Jurkat, Clone E6-1 (cell line): ENCODE data around the gene MICA.
"Not testable (repeated sequence)": the region's sequence is repeated elsewhere in the genome, so short reads cannot be mapped to it uniquely, and the experiment has no call there.

Experiments used
- DNase-seq: peaks from one replicate; pipeline ENCODE4 v3.0.0-alpha.2; 2011; ENCODE audit warnings: low read depth, low spot score
- H3K4me3 ChIP-seq: 2 replicates; pipeline ENCODE4 v1.5.1; 2011; ENCODE audit warnings: mild to moderate bottlenecking, low read length, control low read depth, moderate library complexity

The MICA gene

DNA sequence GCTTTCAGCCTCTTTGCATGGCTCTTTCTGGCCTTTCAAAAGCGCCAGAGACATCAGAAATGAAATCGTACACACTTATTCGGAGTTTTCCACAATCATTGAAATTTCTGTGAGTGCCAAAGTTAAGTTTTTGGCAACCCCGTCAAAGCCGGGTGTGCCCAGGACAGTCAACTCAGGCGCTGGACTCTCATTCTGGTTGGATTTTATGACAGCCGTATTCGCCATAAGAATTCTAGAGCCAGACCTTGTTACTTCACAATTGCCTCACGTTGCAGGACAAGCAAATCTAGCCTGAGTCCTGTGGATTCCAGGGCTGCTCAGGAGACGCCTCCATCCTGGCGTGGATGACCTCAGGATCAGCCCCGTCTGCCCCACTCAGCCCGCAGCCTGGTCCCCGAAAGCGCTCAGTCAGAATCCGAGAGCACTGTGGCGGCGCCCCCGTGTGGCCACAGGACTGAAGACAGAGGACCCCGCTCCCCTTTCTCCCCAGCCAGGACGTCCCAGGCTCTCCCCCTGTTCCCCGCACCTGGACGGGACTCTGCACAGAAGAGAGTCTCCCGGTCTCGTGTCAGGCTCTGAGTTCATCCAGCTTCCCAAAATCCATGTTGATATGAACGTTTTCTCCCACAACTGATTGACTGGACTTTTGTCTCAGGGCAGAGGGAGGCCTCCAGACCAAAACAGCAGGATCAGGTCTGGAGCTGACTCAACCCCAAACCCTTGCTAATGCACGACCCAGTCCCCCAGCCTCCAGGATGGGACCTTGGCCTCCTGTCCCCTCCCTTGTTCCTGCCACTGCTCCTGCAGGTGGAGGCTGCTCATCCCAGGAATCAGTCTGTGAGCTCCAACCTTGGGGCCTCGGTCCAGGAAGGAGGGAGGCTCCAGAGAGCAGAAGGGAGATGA is 38.2 kb downstream of the MICA start:
- no peak overlapping the region for H3K4me3 ChIP-seq
- DNase-seq, result peak; percentile 21

DNA sequence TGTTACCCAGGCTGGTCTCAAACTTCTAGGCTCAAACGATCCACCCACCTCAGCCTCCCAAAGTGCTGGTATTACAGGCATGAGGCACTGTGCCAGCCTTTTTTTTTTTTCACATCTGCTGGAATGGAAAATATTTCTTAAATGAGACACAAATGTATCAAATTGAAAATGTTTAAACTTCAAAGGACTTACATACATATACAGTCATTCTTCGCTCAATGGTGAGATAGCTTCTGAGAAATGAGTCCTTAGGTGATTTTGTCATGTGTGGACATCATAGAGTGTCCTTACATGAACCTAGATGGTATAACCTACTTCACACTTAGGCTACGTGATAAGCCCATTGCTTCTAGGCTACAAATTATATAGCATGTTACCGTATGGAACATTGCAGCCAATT is 43.1 kb downstream of the MICA start:
- DNase-seq, result no peak
- no peak overlapping the region for H3K4me3 ChIP-seq

DNA sequence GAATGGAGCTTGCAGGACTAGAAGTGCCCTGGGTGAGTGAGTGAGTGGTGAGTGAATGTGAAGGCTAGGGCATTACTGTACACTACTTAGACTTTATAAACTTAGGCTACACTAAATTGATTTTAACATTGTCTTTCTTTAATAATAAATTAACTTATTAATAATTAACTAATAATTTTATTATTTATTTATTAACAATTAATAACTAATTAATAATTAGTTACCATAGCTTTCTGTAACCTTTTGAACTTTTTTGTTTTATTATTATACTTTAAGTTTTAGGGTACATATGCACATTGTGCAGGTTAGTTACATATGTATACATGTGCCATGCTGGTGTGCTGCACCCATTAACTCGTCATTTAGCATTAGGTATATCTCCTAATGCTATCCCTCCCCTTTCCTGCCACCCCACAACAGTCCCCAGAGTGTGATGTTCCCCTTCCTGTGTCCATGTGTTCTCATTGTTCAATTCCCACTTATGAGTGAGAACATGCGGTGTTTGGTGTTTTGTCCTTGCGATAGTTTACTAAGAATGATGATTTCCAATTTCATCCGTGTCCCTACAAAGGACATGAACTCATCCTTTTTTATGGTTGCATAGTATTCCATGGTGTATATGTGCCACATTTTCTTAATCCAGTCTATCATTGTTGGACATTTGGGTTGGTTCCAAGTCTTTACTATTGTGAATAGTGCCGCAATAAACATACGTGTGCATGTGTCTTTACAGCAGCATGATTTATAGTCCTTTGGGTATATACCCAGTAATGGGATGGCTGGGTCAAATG is 43.8 kb downstream of the MICA start:
- H3K4me3 ChIP-seq, DNase-seq: not testable (repeated sequence)

DNA sequence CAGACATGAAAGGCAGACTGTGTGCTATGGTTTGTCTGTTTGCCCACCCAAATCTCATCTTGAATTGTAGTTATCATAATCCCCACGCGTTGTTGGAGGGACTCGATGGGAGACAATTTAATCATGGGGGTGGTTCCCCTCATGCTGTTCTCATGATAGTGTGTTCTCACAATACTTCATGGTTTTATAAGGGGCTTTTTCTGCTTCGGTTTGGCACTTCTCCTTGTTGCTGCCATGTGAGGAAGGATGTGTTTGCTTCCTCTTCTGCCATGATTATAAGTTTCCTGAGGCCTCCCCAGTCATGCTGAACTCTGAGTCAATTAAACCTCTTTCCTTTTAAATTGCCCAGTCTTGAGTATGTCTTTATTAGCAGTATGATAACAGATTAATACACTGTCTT is 47.4 kb downstream of the MICA start:
- no peak for DNase-seq
- no peak overlapping the region for H3K4me3 ChIP-seq

DNA sequence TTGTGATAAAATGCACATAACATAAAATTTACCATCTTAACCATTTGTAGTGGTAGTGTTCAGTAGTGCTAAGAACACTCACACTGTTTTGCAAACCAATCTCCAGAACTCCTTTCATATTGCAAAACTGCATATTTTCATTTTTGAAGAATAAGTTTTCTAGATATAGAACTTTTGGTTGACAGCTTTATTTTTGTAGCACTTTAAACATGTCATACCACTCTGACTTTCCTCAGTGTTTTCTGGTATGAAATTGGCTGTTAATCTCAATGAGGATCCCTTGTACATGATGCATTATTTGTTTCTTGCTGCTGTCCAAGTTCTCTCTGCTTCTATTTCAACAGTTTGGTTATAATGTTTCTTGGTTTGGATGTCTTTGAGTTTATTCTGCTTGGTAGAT is 49.5 kb downstream of the MICA start:
- no peak overlapping the region for H3K4me3 ChIP-seq
- DNase-seq, result no peak

DNA sequence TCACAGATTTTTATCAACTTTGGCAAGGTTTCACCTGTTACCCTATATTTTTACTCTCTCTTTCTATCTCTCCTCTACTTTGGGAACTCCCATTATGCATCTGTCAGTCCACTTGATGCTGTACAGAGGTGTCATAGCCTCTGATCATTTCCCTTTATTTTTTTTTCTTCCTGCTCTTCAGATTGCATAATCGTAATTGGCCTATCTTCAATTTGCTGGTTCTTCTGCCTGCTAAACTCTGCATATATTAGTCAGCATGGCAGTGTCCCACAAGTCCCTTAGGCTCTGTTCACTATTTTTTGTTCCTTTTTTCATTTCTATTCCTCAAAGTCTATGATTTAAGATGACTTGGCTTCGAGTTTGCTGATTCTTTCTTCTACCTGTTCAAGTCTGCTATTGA is 49.9 kb downstream of the MICA start:
- no peak for DNase-seq
- no peak overlapping the region for H3K4me3 ChIP-seq

DNA sequence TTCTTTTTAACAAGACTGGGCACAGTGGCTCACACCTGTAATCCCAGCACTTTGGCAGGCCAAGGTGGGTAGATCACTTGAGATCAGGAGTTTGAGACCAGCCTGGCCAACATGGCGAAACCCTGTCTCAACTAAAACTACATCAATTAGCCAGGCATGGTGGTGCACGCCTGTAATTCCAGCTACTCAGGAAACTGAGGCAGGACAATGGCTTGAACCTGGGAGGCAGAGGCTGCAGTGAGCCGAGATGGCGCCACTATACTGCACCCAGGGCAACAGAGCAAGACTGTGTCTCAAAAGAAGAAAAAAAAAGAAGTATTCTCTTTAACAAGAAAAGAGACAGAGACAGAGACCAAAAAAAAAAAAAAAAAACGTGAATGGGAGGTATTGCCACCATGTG is 56.5 kb downstream of the MICA start:
- DNase-seq, H3K4me3 ChIP-seq: not testable (repeated sequence)

DNA sequence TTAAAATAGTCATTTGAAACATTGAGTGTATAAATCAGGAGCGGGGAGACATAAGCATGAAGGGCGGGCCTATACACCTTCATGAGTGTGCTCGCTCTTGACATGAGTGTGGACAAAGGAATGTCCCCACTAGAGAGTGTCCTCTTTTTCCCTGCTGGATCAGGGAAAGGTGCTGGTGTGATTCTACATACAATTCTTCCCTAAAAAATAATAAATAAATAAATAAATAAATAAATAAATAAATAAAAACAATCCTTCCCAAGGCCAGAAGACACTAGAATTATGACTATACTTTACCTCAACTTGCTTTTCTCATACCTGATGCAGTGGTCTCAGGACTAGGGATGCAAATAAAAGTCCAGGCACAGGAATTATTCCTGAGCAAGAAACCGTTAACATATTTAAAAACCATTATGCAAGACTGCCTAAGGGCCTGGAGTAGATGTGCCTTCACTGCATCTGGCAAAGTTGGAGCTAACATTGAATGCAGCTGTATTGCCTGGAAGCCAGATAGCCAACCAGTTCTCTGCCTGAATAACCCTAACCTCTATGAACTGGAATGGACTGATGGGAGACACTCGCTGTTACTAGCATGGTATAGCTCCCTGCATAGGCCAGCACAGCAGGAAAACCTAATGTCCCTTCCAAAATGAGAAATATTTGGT is 57.1 kb downstream of the MICA start:
- no peak overlapping the region for H3K4me3 ChIP-seq
- DNase-seq, result no peak

DNA sequence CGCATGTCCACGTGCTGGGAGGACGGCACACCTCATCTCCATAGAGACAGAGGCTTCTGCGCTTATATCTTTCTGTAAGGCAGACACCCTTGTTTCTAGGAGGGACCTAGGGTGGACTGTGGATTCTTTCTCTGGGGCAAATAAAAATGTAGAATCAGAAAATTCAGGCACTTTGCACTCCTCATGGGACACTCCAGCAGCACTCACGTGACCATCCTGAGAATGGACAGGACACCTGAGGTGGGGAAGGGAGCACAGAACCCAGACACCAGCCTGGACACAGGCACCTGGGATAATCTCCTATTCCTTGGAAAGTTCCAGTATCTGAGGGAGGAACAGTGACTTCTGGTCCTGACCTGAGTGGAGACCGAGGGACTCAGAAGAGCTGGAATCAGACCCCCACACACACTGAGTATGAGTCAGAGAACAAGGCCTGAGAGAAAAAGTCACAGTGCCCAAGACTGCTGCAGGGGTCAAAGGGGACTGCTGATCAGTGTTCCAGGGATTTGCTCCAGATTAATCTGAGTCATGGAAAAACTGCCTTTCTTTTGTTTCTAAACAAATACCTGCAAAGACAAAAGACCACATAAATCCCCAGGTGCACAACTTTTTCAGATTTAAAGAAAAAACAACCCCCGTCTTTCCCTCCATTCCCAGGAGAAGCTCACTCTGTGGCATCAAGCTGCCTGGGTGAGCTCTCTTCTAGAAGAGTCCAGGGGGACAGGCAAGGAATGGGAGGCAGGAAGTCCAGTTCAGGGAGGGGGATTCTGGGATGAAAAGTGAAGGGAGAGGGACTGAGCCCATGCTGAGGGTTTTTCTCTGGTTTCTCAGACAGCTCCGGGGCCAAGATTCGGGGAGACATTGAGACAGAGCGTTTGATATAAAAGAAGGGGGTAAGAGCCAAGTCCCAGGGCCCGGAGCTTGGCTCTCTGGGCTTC is 58.9 kb downstream of the MICA start:
- no peak for DNase-seq
- H3K4me3 ChIP-seq, result no peak overlapping the region

DNA sequence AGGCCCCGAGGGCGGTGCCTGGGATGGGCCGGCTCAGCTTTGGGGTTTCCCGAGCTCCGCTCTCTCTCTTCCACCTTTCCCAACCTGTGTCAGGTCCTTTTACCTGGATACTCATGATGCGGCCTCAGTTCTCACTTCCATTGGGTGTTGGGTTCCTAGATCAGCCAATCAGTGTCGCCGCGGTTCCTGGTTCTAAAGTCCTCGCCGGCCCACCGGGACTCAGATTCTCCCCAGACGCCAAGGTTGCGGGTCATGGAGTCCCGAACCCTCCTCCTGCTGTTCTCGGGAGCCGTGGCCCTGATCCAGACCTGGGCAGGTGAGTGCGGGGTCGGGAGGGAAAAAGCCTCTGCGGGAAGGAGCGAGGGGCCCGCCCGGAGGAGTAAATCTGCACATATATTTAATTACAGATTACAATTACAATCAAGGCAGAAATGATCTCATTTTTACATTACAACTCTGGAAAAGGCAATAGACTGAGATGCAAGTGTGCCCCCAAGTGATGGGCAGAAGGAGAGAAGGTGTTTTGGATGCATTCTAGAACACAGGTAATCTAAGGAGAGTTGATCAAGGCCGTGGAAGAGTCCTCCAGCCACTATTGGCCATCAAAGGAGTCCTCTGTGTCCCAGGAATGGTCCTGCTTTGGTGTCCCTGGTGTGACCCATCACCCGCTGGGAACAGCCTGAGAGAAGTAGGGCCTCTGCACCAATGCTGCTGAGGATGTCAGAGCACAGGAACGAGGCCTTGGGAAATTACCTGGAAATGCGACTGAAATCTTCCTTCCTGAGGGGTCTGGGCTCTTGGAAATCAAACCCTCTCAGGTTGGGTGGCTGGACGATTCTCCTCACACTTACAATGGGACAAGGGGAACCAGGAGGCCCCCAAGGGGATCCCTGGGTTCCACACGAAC is 59.8 kb downstream of the MICA start:
- DNase-seq, result peak; percentile 36
- no peak overlapping the region for H3K4me3 ChIP-seq

DNA sequence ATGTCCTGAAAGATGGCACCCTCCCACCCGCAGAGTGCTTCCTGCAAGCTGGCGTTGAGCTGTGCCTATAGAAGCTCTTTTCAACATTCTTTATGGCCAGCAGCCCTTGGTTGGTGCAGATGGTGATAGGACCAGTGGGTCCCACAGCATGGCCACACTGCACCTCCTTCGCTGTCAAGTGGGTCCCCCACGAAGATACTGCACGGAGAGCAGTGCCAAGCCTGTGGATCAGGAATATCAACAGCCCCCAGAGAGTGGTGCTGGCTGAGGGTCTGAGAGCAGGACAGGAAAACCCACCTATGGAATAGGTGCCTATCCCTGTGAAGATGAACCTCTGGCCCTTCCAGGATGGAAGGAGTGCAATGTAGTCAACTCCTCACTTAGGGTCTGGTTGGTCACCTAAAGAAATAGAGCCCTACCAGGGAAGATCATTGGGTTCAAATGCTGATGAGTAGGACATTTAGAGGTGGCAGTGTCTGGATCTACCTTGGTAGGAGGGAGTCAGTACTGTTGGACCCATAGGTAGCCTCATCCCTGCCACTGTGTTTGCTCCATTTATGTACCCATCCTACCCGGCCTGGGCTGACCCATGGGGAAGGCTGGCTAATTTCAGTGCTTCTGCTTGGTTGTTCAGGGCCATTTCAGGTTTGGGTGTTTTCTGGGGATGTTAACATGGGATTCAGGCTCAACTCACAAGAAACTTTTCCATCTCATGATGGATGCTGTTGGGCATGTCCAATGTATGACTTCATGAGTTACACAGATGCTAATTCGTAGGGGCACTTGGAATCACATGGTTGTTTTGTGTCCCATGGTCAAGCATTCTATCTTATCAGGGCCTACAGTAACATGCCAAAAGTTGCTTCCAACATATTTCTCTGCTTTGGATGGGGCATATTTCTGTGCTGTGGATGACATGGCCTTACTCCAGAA is 61.1 kb downstream of the MICA start:
- no peak overlapping the region for H3K4me3 ChIP-seq
- no peak for DNase-seq
